Measurements from ENCODE around the gene XXYLT1.

GRCh38 chr3:195181741-195182469 is 89.1 kb downstream of the XXYLT1 start:
- TF ChIP-seq YY1 (IDR thresholded peaks at IDR 0.05; ENCODE audit: low read depth, low read length) (no peak), EZH2 (IDR thresholded peaks at IDR 0.05; ENCODE audit: low read depth, low read length, severe bottlenecking) (no peak), CTCF (IDR thresholded peaks at IDR 0.05; ENCODE audit: control extremely low read depth in 1 of 3, insufficient read depth in 1 of 3, low read depth in 1 of 3, low read length in 3 of 3) (no peak)
